Left lobe of liver (tissue), 2 donors: ENCODE results near the gene OR4F6. TPM values are rescaled to one million over a fixed set of nuclear protein-coding genes. Genes with fewer than 3 reads are reported as not detected.
"Not testable (repeated sequence)": the region's sequence is repeated elsewhere in the genome, so short reads cannot be mapped to it uniquely, and the experiment has no call there.

ENCODE experiments used
- ATAC-seq: fragments of 200-7000 bp; cut with Tn5 transposase; one replicate; pipeline ENCODE4 v1.9.1; 2020; ENCODE audit warnings: mild to moderate bottlenecking, moderate library complexity
- DNase-seq: peaks from one replicate; pipeline ENCODE4 v3.0.0-alpha.2; 2020; ENCODE audit warnings: low spot score
- total RNA-seq: library from RNA; stranded (reverse); gene quantifications from one replicate; pipeline ENCODE4 v1.2.1, GENCODE V29; 2021
- donor health status: DM: no; HTN: no; CAD: no; lungs with moderate emphysema.
- donor health status: DM: no; HTN: yes; CAD: no.

The OR4F6 gene
- not detected for total RNA-seq

GRCh38 chr15:101803209-101803608 lies at the start of gene OR4F6:
Gene OR4F6 (plus strand): TSS chr15:101803509. CDS start chr15:101805720, 2,211 bp downstream.
- DNase-seq (no peak), ATAC-seq (no peak)

DNA sequence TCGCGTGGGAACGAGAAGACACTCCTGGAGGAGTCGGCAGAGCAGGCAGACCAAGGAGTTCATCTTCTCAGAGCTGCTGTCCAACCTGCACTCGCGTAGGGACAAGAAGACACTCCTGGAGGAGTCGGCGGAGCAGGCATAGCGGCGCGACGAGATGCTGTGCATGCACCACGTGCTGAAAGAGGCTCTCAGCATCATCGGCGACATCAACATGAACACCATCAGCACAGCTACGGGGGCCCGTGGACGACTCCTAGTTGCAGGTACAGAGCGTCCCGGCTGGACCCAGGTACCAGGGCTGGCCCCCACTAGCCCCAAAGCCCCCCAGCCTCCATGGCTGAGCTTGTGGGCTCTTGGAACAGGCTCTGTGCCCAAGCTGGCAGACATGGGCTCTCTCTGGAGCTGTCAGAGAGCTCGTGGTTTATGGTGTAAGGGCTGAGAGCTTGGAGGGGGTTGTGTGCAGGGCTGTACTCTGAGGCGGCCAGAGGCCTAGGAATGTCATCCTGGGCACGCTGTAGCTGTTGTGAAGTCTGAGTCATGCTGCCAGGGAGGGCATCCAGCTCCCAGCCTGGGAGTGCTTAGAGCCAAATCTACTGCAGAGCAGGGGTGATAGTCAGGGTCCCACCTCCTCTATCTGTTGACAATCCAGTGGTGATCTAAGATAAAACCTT lies 38.5 kb upstream of the OR4F6 start:
- not testable (repeated sequence) for DNase-seq

DNA sequence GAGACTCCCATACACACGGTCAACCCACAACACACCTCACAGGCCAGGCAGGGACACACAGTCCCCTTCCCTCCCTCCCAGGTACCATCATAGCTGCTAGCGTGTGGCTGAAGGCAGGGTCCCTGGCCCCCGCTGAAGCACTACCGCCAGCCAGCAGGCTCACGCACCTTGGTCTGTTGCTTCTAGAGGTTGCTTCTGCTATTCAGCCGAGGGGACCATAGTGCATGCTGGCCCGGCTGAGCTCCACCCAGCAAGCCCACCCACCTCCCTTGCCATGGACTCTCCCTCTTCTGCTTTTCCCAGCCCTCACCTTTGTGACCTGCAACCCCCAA lies 38.0 kb upstream of the OR4F6 start:
- not testable (repeated sequence) for DNase-seq, ATAC-seq

More for the DNA sequence above, 38.5 kb upstream of the OR4F6 start:
- not testable (repeated sequence) for ATAC-seq

DNA sequence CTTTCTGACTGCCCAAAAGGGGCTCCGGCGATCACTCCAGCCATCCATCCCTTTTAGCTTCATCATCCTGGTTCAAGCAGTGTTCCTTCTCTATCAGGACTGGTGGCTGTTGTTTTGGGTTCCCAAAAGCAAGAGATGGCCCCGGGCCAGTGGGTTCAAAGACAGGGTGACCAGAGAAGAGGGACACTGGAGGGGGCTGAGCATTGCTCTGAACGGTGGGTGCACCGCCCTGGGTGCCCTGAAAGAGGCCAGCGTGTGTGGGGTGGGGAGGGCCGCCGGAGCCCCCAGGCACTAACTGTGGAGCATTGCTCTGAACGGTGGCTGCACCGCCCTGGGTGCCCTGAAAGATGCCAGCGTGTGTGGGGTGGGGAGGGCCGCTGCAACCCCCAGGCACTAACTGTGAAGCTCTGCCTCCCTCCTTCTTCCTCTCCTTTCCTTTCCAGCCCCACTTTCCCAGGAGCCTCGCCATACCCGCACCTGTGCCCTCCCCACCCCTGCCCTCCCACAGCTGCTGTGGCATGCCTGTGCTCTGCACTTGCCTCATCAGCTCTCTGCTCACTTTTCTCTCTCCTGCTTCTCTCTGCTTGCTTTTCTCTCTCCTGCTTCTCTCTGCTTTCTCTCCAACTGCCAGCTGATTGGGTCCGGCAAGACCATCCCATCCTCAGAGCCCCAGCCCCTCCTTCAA lies 37.4 kb upstream of the OR4F6 start:
- ATAC-seq = no peak
- no peak for DNase-seq

DNA sequence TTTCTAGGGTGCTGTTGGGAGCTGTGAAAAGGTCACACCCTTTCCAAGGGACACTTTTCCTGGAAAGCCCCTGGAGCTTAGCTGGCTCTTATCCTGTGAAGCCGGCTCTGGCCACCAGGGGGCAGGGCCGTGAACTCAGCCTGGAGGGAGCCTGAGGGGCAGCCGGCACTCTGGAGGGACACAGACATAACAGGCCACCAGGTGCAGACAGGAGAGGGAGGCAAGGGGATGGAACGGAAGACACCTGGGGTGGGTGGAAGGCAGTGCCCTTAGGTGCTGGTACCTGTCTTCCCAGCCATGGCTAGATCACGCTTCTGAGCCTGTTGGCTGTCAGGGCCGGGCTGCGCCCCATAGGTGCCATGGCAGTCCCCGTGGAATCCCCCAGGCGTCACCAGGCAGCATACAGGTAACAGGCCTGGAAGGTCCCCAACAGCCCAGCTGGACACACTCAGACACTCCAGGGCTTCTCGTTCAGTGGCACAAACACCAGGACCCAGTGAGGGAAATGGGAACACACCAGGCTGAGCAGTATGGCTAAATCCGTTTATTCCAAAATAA lies 36.1 kb upstream of the OR4F6 start:
- not testable (repeated sequence) for DNase-seq, ATAC-seq

GRCh38 chr15:101772921-101773320 lies 30.4 kb upstream of the OR4F6 start:
- ATAC-seq (no peak), DNase-seq (no peak)

- no peak for ATAC-seq
- no peak for DNase-seq
These were observed 29.7 kb upstream of the OR4F6 start for GRCh38 chr15:101773496-101774100.

DNA sequence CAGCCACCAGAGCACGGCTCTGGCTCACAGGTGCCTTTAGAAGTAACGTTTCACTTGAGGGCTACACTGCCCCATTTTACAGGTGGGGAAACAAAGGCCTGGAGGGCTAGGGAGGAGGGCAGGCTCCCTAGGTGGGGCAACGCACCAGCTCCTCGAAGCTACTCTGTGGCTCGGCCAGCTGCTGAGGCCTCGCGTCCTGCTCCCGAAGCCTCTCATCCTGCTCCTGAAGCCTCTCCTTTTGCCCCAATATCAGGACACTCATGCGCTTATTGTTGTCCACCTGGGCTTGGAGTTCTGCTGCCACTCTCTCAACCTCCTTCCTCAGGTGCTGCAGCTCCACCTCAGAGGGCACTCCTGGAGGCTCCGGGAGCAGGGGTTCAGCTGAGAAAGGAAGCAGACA lies 28.2 kb upstream of the OR4F6 start:
- ATAC-seq (no peak), DNase-seq (no peak)

- not testable (repeated sequence) for ATAC-seq, DNase-seq
These were observed 24.7 kb upstream of the OR4F6 start for GRCh38 chr15:101778576-101778975.

DNA sequence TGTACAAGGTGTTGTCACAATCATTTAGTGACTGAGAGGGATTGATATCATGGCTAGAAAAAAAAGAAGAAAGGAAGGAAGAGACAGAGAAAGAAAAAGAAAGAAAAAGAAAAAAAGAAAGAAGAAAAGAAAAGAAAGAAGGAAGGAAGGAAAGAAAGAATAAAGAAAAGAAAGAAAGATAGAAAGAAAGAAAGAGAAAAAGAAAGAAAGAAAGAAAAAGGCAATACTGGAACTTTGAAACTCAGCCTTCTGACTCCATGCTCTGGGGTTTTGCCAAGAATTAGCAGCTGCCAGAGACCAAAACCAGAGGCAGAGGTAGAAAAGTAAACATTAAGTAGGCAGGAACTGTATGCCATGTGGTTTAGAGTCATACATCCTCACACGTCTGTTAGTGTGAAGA lies 23.1 kb upstream of the OR4F6 start:
- DNase-seq, ATAC-seq: not testable (repeated sequence)

DNA sequence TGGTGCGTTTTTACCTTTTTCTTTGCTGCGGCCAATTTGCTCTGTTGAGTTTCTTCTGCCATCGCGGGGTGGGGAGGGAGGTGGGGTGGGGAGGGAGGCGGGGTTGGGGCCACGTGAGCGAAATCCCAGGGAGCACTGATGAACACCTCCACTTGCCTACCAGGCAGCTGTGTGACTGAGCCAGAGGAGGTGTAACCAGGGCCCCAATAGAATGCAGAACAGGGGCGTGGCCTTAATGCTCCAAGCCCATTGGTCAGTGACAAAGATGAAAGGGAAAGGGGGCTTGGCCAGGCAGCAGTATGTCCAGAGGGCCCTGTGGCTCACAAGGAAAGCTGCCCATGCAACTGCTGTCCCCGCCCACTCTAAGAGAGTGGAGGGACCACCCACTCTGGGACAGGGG lies 21.4 kb upstream of the OR4F6 start:
- DNase-seq = no peak
- no peak for ATAC-seq

GRCh38 chr15:101784644-101785043 lies 18.7 kb upstream of the OR4F6 start:
- ATAC-seq = no peak
- no peak for DNase-seq

DNA sequence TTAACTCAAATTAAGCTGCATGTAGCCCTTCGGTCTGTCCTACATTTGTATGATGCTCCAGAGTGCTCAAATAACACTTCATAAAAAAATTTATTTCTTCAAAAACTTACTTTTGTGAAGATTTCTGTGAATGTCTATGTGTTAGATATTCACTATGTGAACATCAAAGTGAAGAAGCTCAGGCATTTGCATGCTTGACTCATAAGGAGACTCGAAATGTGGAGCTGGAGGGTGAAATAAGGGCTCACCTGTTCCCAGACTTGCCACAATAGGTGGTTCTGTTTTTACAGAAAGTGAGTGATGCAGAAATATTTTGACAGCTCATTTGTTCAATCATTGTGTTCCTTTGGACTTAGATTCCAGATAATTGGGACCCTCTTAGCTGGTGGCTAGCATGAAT lies 16.9 kb upstream of the OR4F6 start:
- not testable (repeated sequence) for ATAC-seq, DNase-seq

- not testable (repeated sequence) for ATAC-seq
These were observed 15.3 kb upstream of the OR4F6 start for GRCh38 chr15:101788001-101788400.

GRCh38 chr15:101788503-101789269 lies 14.6 kb upstream of the OR4F6 start:
- not testable (repeated sequence) for DNase-seq, ATAC-seq

More at GRCh38 chr15:101788001-101788400, 15.3 kb upstream of the OR4F6 start:
- not testable (repeated sequence) for DNase-seq

GRCh38 chr15:101790748-101791147 lies 12.6 kb upstream of the OR4F6 start:
- ATAC-seq, DNase-seq: not testable (repeated sequence)

GRCh38 chr15:101793981-101794380 lies 9.3 kb upstream of the OR4F6 start:
- not testable (repeated sequence) for ATAC-seq, DNase-seq

DNA sequence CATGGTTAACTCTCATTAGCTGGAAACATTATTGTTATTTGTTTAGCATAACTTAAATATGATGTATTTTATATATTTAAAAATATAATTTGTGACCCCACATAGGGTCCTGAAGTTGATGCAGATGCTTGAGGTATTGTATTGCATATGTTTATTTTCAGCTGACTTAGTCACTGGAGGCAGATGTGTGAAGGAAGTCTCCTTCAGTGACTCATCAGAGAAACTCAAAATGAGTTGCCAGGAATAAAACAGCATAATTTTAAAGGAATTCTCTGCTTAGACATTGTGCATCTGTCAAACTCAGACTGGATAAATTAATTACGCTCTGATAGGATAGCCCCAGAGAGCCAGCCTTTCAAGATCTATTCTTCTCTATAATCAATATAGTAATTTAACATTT lies 7.9 kb upstream of the OR4F6 start:
- DNase-seq (no peak), ATAC-seq (no peak)

GRCh38 chr15:101799665-101800064 lies 3.6 kb upstream of the OR4F6 start:
- no peak for ATAC-seq
- DNase-seq = no peak

DNA sequence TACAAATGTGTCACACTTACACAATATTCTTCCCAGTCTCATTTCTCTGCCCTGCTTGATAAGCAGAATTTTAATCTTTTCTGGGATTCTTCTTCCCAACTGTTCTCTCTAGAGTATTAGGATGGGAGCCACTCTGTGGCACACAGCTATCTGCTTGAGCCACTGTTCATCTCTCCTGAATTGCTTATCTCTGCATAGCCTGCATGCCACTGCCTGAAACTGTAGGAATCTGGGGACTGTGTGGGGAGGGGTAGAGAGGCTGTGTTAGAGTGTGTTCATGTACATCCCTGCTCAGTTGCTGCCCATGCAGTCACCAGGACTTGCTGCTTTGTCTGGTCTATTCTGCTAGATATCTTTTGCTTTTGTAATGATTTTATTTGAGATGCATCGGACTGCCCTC lies 2.3 kb upstream of the OR4F6 start:
- DNase-seq = no peak
- ATAC-seq = no peak

DNA sequence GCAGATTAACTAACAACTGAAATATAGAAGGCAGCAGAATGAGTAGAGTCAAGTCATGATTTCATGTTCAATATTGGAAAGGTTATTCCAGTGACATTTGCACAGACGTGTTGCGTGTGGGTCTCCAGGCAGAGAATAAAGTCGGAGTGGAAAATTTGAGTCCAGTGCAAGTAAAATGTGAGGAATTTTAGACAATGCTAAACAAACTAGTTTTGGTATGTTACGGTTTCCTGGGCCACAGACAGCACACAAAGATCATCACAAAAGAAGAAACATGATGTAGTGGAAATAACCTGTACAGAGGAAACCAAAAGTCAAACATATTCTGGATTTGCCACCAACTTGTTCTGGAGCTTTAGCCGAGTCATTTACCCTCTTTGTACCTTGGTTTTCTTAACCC lies 367 bp downstream of the OR4F6 start:
- DNase-seq = no peak
- ATAC-seq = no peak
